ENCODE measurements around the gene HSFX2.
"Not testable (repeated sequence)": the region's sequence is repeated elsewhere in the genome, so short reads cannot be mapped to it uniquely, and the experiment has no call there.

The HSFX2 gene

GRCh38 chrX:149595943-149596342, 829 bp upstream of the HSFX2 start:
- H3K27me3 ChIP-seq (replicated peaks; ENCODE audit: control insufficient read depth, insufficient read depth, low read length); DNase-seq (ENCODE audit: extremely low read depth, insufficient read length); H3K36me3 ChIP-seq (ENCODE audit: control insufficient read depth, insufficient read depth, low read length): not testable (repeated sequence)

GRCh38 chrX:149590993-149591392, 4.1 kb downstream of the HSFX2 start:
- H3K27me3 ChIP-seq (replicated peaks; ENCODE audit: control insufficient read depth, insufficient read depth, low read length); DNase-seq (ENCODE audit: extremely low read depth, insufficient read length); H3K36me3 ChIP-seq (ENCODE audit: control insufficient read depth, insufficient read depth, low read length); H3K4me3 ChIP-seq (replicated peaks; ENCODE audit: low read depth, low read length): not testable (repeated sequence)

More at GRCh38 chrX:149595943-149596342, 829 bp upstream of the HSFX2 start:
- not testable (repeated sequence) for H3K4me3 ChIP-seq (replicated peaks; ENCODE audit: low read depth, low read length)

DNA sequence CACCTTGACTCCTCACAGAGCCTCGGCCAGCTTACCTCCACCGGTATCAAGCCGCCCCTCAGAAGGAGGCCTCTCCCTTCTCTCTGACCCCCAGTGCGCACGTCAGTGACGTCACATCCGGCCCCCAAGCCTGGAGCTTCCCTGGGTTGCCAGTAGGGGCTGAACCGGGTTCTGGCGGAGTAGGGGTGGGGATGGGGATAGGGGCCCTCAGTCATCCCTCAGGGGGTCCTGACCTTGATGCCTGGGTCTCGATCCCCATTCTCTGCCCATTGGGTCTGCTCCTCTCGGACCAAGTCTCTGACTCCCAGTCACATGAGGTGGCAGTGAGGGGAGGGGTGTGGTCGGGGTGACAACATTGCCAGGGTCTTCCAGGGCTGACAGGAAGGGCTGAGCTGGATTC, 7.8 kb downstream of the HSFX2 start, which contains the start of gene MAGEA9B:
MAGEA9B (minus strand) TSS at position 101 of the 400 bp plus-strand sequence. CDS start 4,280 bp downstream, outside the sequence.
- H3K27me3 ChIP-seq (replicated peaks; ENCODE audit: control insufficient read depth, insufficient read depth, low read length); H3K36me3 ChIP-seq (ENCODE audit: control insufficient read depth, insufficient read depth, low read length); H3K4me3 ChIP-seq (replicated peaks; ENCODE audit: low read depth, low read length); DNase-seq (ENCODE audit: extremely low read depth, insufficient read length): not testable (repeated sequence)

DNA sequence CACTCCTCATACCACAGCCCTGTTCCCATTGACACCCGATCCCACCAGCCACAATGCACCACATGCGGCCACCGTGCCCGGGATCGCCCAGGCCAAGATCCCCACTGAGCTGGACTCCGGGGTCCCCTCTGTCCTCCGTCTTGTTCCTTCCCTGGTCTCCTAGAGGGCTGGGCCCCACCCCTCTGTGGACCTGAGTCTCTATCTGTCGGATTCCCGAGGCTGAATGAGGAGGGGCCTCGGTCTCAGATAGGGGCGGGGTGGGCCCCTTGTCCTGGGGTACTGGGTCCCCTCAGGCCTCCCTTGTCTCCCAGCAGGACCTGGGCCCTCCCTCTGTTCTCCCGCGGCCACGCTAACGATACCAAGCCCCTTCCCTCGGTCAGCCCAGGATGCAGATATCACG, 9.5 kb downstream of the HSFX2 start:
- not testable (repeated sequence) for DNase-seq (ENCODE audit: extremely low read depth, insufficient read length); H3K4me3 ChIP-seq (replicated peaks; ENCODE audit: low read depth, low read length); H3K36me3 ChIP-seq (ENCODE audit: control insufficient read depth, insufficient read depth, low read length); H3K27me3 ChIP-seq (replicated peaks; ENCODE audit: control insufficient read depth, insufficient read depth, low read length)

- H3K4me3 ChIP-seq (replicated peaks; ENCODE audit: low read depth, low read length); H3K36me3 ChIP-seq (ENCODE audit: control insufficient read depth, insufficient read depth, low read length); H3K27me3 ChIP-seq (replicated peaks; ENCODE audit: control insufficient read depth, insufficient read depth, low read length); DNase-seq (ENCODE audit: extremely low read depth, insufficient read length): not testable (repeated sequence)
Observed at GRCh38 chrX:149573456-149573855, 21.7 kb downstream of the HSFX2 start.

DNA sequence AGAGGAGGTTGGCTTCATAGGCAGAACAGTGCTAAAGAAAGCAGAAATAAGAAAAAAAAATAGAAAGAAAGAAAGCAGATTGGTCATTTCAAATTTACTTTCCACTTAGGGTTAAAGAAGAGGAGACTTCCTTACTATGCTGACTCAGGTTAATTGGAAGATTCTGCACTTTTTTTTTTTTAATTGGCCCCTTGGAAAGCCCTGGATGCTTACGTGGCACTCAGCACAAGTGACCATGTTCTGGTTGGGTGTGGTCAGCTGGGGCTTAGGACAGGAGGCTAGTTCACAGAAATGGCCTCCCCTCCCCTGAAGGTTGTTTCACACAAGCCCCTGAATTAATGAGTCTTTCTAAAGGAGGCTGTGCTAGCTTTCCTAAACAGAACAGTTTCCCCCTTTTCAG, 22.4 kb downstream of the HSFX2 start:
- no peak overlapping the region for H3K4me3 ChIP-seq (replicated peaks; ENCODE audit: low read depth, low read length)
- H3K27me3 ChIP-seq (replicated peaks; ENCODE audit: control insufficient read depth, insufficient read depth, low read length): no peaks in the 10 kb centered on the region
- TF ChIP-seq, protein P1, sequence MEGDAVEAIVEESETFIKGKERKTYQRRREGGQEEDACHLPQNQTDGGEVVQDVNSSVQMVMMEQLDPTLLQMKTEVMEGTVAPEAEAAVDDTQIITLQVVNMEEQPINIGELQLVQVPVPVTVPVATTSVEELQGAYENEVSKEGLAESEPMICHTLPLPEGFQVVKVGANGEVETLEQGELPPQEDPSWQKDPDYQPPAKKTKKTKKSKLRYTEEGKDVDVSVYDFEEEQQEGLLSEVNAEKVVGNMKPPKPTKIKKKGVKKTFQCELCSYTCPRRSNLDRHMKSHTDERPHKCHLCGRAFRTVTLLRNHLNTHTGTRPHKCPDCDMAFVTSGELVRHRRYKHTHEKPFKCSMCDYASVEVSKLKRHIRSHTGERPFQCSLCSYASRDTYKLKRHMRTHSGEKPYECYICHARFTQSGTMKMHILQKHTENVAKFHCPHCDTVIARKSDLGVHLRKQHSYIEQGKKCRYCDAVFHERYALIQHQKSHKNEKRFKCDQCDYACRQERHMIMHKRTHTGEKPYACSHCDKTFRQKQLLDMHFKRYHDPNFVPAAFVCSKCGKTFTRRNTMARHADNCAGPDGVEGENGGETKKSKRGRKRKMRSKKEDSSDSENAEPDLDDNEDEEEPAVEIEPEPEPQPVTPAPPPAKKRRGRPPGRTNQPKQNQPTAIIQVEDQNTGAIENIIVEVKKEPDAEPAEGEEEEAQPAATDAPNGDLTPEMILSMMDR (IDR thresholded peaks at IDR 0.05; ENCODE audit: insufficient read depth, low read length, poor library complexity, severe bottlenecking): no peak
- no peaks in the 10 kb centered on the region for H3K36me3 ChIP-seq (ENCODE audit: control insufficient read depth, insufficient read depth, low read length)
- DNase-seq (ENCODE audit: extremely low read depth, insufficient read length): no peak

DNA sequence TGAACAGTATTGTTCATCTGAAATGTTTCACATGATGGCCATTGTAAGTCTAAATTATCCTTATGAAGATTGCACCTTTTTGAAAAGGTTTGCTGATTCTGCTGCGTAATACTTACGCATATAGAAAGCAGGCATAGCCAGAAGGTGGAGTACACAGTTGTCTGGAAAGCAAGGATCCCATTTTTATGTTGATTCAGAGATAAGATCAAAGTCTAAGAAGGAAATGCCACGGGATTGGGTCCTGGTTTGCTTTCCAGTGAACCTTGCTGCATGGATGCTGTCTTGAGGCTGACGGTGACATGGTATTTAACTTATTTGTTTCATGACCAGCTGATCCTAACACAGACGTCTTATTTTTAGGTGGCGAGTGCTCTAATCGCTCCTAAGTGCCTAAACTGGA, 23.3 kb downstream of the HSFX2 start:
- no peaks in the 10 kb centered on the region for H3K27me3 ChIP-seq (replicated peaks; ENCODE audit: control insufficient read depth, insufficient read depth, low read length)
- H3K4me3 ChIP-seq (replicated peaks; ENCODE audit: low read depth, low read length): no peak overlapping the region
- H3K36me3 ChIP-seq (ENCODE audit: control insufficient read depth, insufficient read depth, low read length): no peaks in the 10 kb centered on the region
- TF ChIP-seq, protein P1 (IDR thresholded peaks at IDR 0.05; ENCODE audit: insufficient read depth, low read length, poor library complexity, severe bottlenecking): no peak
- DNase-seq (ENCODE audit: extremely low read depth, insufficient read length): no peak

GRCh38 chrX:149570668-149571067, 24.4 kb downstream of the HSFX2 start:
- DNase-seq (ENCODE audit: extremely low read depth, insufficient read length): no peak
- TF ChIP-seq, protein P1 (IDR thresholded peaks at IDR 0.05; ENCODE audit: insufficient read depth, low read length, poor library complexity, severe bottlenecking): no peak
- Histone ChIP-seq H3K36me3 (ENCODE audit: control insufficient read depth, insufficient read depth, low read length) (no peaks in the 10 kb centered on the region), H3K27me3 (replicated peaks; ENCODE audit: control insufficient read depth, insufficient read depth, low read length) (no peaks in the 10 kb centered on the region), H3K4me3 (replicated peaks; ENCODE audit: low read depth, low read length) (no peak overlapping the region)

All from GM06990 (cell line).